NCI-H748 (cell line): Measurements from ENCODE around the gene SRSF5.

Experiments used
- DNase-seq: peaks from one replicate; lab custom pipeline; 2025; ENCODE audit not compliant: unreplicated experiment; lab: John Stamatoyannopoulos, UW

Gene SRSF5

GRCh38 chr14:69769623-69770022, 2.7 kb downstream of the SRSF5 start:
- no peak for DNase-seq

GRCh38 chr14:69770559-69770958, 3.6 kb downstream of the SRSF5 start:
- no peak for DNase-seq

- DNase-seq = no peak
Measured at GRCh38 chr14:69771136-69771535, 4.2 kb downstream of the SRSF5 start.

- no peak for DNase-seq
Measured at GRCh38 chr14:69772082-69773017, 5.4 kb downstream of the SRSF5 start.

GRCh38 chr14:69773571-69774276, 6.8 kb downstream of the SRSF5 start:
- no peak for DNase-seq

- DNase-seq = no peak
Measured at GRCh38 chr14:69775012-69775411, 8.1 kb downstream of the SRSF5 start.

GRCh38 chr14:69776875-69777453, 10.0 kb downstream of the SRSF5 start:
- DNase-seq = no peak

- DNase-seq = no peak
Measured at GRCh38 chr14:69779088-69779487, 12.1 kb downstream of the SRSF5 start.

GRCh38 chr14:69780092-69780491, 13.2 kb downstream of the SRSF5 start:
- DNase-seq = no peak

- no peak for DNase-seq
Measured at GRCh38 chr14:69780952-69781351, 14.0 kb downstream of the SRSF5 start.

- no peak for DNase-seq
Measured at GRCh38 chr14:69784942-69785341, 18.0 kb downstream of the SRSF5 start.

GRCh38 chr14:69786603-69787002, 19.7 kb downstream of the SRSF5 start:
- DNase-seq = no peak

GRCh38 chr14:69789118-69789640, 22.2 kb downstream of the SRSF5 start:
- no peak for DNase-seq

- DNase-seq = no peak
Measured at GRCh38 chr14:69792887-69793421, 26.0 kb downstream of the SRSF5 start.

GRCh38 chr14:69794791-69795190, 27.8 kb downstream of the SRSF5 start:
- DNase-seq = no peak

- DNase-seq = no peak
Measured at GRCh38 chr14:69795691-69796090, 28.7 kb downstream of the SRSF5 start.

- DNase-seq = no peak
Measured at GRCh38 chr14:69796797-69797500, 30.0 kb downstream of the SRSF5 start, which contains the start of gene SLC10A1. Gene SLC10A1, minus strand, starts transcription at chr14:69797241. Its CDS starts 86 bp downstream, at chr14:69797155.

- no peak for DNase-seq
Measured at GRCh38 chr14:69797573-69798338, 30.8 kb downstream of the SRSF5 start.

- DNase-seq = no peak
Measured at GRCh38 chr14:69798339-69798735, 31.4 kb downstream of the SRSF5 start.

GRCh38 chr14:69803753-69804152, 36.8 kb downstream of the SRSF5 start:
- DNase-seq = no peak
